ENCODE measurements around the gene ESPL1. TPM values are rescaled to one million over a fixed set of nuclear protein-coding genes. Genes with fewer than 3 reads are reported as not detected.

ESPL1 gene
- total and polyA plus RNA-seq, 2 of the 13 experiments (the other 11 are each of a cell fraction or from before 2014, with no cell fraction given) = 5.8 to 11.5 TPM

GRCh38 chr12:53220694-53221202 is 47.4 kb upstream of the ESPL1 start:
- CTCF ChIA-PET (ENCODE audit: low intra/inter-chr PET ratio, low total read pairs) = no interaction called here
- Histone ChIP-seq H3K27me3 (ENCODE audit: control insufficient read depth in 1 of 2, insufficient read depth in 2 of 2, low read length in 2 of 2) (peaks cover 0 to 20% of the 10 kb centered on the region in 2 experiments; a peak in 3 of 5 replicates), H3K9ac (ENCODE audit: insufficient read depth, low read depth, low read length) (peak overlapping the region; percentile 85; the same call in 1 of the 2 replicates), H3K4me1 (ENCODE audit: insufficient read depth, low read length) (peaks cover 73% of the 10 kb centered on the region), H4K20me1 (ENCODE audit: insufficient read depth, low read length) (no peaks in the 10 kb centered on the region), H3K79me2 (ENCODE audit: insufficient read depth, low read length) (no peaks in the 10 kb centered on the region), H3K36me3 (replicated peaks in 1 of 2; ENCODE audit: control insufficient read depth in 1 of 2, insufficient read depth in 2 of 2, low read length in 2 of 2) (no peaks in the 10 kb centered on the region), H2AFZ (ENCODE audit: low read length) (no peak overlapping the region), H3K4me2 (ENCODE audit: low read depth, low read length) (peak overlapping the region; percentile 100), H3K9me3 (ENCODE audit: low read length) (no peaks in the 10 kb centered on the region), H3K4me3 (replicated peaks in 1 of 3; ENCODE audit: insufficient read depth in 1 of 3, low read depth in 2 of 3, low read length in 3 of 3) (peak overlapping the region; percentile 75 to 89 (median 89)), H3K27ac (ENCODE audit: extremely low read length, insufficient read depth, low read length) (peak overlapping the region; percentile 88)
- FAIRE-seq (peak; percentile 43), DNase-seq (ENCODE audit: low spot score) (peak; percentile 81), ATAC-seq (peak; percentile 80)
- intact Hi-C loops (cut with micrococcal nuclease; ENCODE audit: unreplicated experiment) (loop anchor here (5.0 kb wide), 1 partner anchor 77 kb away; the partner anchor contains the start of genes MYG1 and PFDN5), in situ Hi-C loops (cut with HindIII; ENCODE audit: extremely low pct_ligation_motif_present, low pct_unique_long_range_greater_than_20kb) (no loop called here)
- POLR2A ChIA-PET = interaction anchor here (1.0 to 3.7 kb wide), 10 partner anchors 10 to 280 kb away, joined by 3 to 17 read pairs (median 8); partner anchors contain the start of genes AAAS, CSAD, ESPL1 and PFDN5
- BruUV-seq (replicated peaks) = no TSS peak
- WGBS (ENCODE audit: low lambda C conversion rate) = 2% methylated on average over 8 of the region's 42 CpGs
- TF ChIP-seq BCLAF1 (IDR thresholded peaks at IDR 0.05) (no peak), CCDC6 (CRISPR knock-in tag; IDR thresholded peaks at IDR 0.05) (peak; percentile 62; the same call in 1 of the 2 replicates), REST (IDR thresholded peaks at IDR 0.05; ENCODE audit: borderline replicate concordance in 1 of 2, low read depth in 1 of 2, low read length in 2 of 2) (no peak), ZNF225 (CRISPR knock-in tag; IDR thresholded peaks at IDR 0.05) (no peak), DNMT3B (CRISPR knock-in tag; conservative IDR thresholded peaks at IDR 0.05) (no peak), ZNF768 (CRISPR knock-in tag; IDR thresholded peaks at IDR 0.05) (no peak), NR2F6 (IDR thresholded peaks at IDR 0.05) (no peak), NR2F6 (CRISPR knock-in tag; IDR thresholded peaks at IDR 0.05) (peak; percentile 49), SYNCRIP (IDR thresholded peaks at IDR 0.05; ENCODE audit: insufficient read depth, low read depth, low read length) (no peak), ZNF362 (CRISPR knock-in tag; IDR thresholded peaks at IDR 0.05; ENCODE audit: borderline replicate concordance) (no peak), SRY (CRISPR knock-in tag; IDR thresholded peaks at IDR 0.05) (peak; percentile 52; the same call in 1 of the 2 replicates), ZNF354B (CRISPR knock-in tag; IDR thresholded peaks at IDR 0.05) (0 out of 2 replicates have a peak, but pooled peaks have one; percentile 9), ISX (CRISPR knock-in tag; conservative IDR thresholded peaks at IDR 0.05) (no peak), TBX2 (CRISPR knock-in tag; IDR thresholded peaks at IDR 0.05; ENCODE audit: borderline replicate concordance) (no peak; the same call in 1 of the 2 replicates), ZNF639 (CRISPR knock-in tag; conservative IDR thresholded peaks at IDR 0.05) (no peak)

All from HepG2 (cell line).